SK-N-SH (cell line): ENCODE measurements around the gene HASPIN. TPM values are rescaled to one million over a fixed set of nuclear protein-coding genes. Genes with fewer than 3 reads are reported as not detected.

ENCODE experiments used
- CTCF ChIA-PET: fragments of 300-600, 350-600 bp; formaldehyde crosslinking; extraction: SDS; loops from one replicate; lab custom pipeline; 2021; lab: Yijun Ruan, JAX
- POLR2A ChIA-PET: fragments of 350-600 bp; sonication (Branson Sonifier 250); formaldehyde crosslinking; extraction: SDS; loops from one replicate; lab custom pipeline; 2020; ENCODE audit warnings: antibody characterized with exemption, inconsistent platforms; lab: Yijun Ruan, JAX
- DNase-seq: peaks from one replicate; pipeline ENCODE4 v3.0.0; 2012
- H2AFZ ChIP-seq: fragments of 200-600 bp; sonication (generic); 2 replicates; pipeline ENCODE4 v1.8.1; 2016; ENCODE audit warnings: antibody characterized with exemption, mild to moderate bottlenecking, low read depth
- H3F3A ChIP-seq: fragments of 200-600 bp; sonication (generic); replicated peaks from 2 replicates; pipeline ENCODE3; 2016; ENCODE audit warnings: antibody characterized with exemption, mild to moderate bottlenecking; ENCODE audit not compliant: insufficient read depth
- H3K27ac ChIP-seq, 2 experiments: fragments of 200-500 bp in 1 of 2; fragments of 200-600 bp in 1 of 2; sonication (Bioruptor generic) in 1 of 2; sonication (generic), shearing (Covaris generic) in 1 of 2; 2 replicates each; pipeline versions ENCODE4 v1.5.1 to v1.6.1; 2014 to 2016; ENCODE audit warnings: low read depth in 2 of 2, inconsistent platforms in 1 of 2, low read length in 1 of 2, mild to moderate bottlenecking in 1 of 2, mixed read lengths in 1 of 2
- H3K27me3 ChIP-seq: fragments of 200-600 bp; sonication (generic), shearing (Covaris generic); 2 replicates; pipeline ENCODE4 v1.6.1; 2016; ENCODE audit warnings: mixed run types; ENCODE audit not compliant: insufficient read depth
- H3K36me3 ChIP-seq, 2 experiments: fragments of 200-500 bp in 1 of 2; fragments of 200-600 bp in 1 of 2; sonication (Bioruptor generic) in 1 of 2; sonication (generic) in 1 of 2; replicated peaks in 1 of 2; 2 replicates each; pipeline versions ENCODE3 to v1.5.1; 2014 to 2016; ENCODE audit warnings: low read length in 1 of 2, mild to moderate bottlenecking in 1 of 2; ENCODE audit not compliant: insufficient read depth in 2 of 2, control insufficient read depth in 1 of 2
- H3K4me1 ChIP-seq, 2 experiments: fragments of 200-500 bp in 1 of 2; fragments of 200-600 bp in 1 of 2; sonication (Bioruptor generic) in 1 of 2; sonication (generic), shearing (Covaris generic) in 1 of 2; 2 replicates each; pipeline versions ENCODE4 v1.5.1 to v1.6.1; 2014 to 2016; ENCODE audit warnings: low read depth in 1 of 2, low read length in 1 of 2, mixed run types in 1 of 2; ENCODE audit not compliant: insufficient read depth in 2 of 2, control insufficient read depth in 1 of 2
- H3K4me2 ChIP-seq: fragments of 200-600 bp; sonication (generic), shearing (Covaris generic); 2 replicates; pipeline ENCODE4 v1.6.1; 2017; ENCODE audit warnings: mixed run types
- H3K4me3 ChIP-seq, 2 experiments: fragments of 200-500 bp in 1 of 2; fragments of 200-600 bp in 1 of 2; sonication (Bioruptor generic) in 1 of 2; sonication (generic), shearing (Covaris generic) in 1 of 2; 2 replicates each; pipeline versions ENCODE4 v1.5.1 to v1.8.1; 2014 to 2016; ENCODE audit warnings: low read depth in 2 of 2, inconsistent platforms in 1 of 2, low read length in 1 of 2, mild to moderate bottlenecking in 1 of 2, mixed read lengths in 1 of 2, moderate library complexity in 1 of 2
- H3K79me2 ChIP-seq: fragments of 200-600 bp; sonication (generic); 2 replicates; pipeline ENCODE4 v1.8.1; 2017; ENCODE audit warnings: mild to moderate bottlenecking; ENCODE audit not compliant: insufficient read depth
- H3K9ac ChIP-seq: fragments of 200-600 bp; sonication (generic); 2 replicates; pipeline ENCODE4 v1.6.1; 2017; ENCODE audit warnings: mixed run types
- H3K9me2 ChIP-seq: fragments of 200-600 bp; sonication (generic); 2 replicates; pipeline ENCODE4 v1.6.1; 2017; ENCODE audit warnings: mixed run types
- H3K9me3 ChIP-seq: fragments of 200-600 bp; sonication (generic); 2 replicates; pipeline ENCODE4 v1.6.1; 2017; ENCODE audit warnings: mixed run types, mild to moderate bottlenecking, moderate library complexity
- H4K20me1 ChIP-seq: fragments of 200-600 bp; sonication (generic); 2 replicates; pipeline ENCODE4 v1.6.1; 2017; ENCODE audit warnings: mild to moderate bottlenecking, mixed run types; ENCODE audit not compliant: insufficient read depth
- CHD2 ChIP-seq: fragments of 150-350 bp; IDR thresholded peaks from 2 replicates; pipeline ENCODE4 v1.6.1; 2018; ENCODE audit warnings: low read length; ENCODE audit not compliant: partially characterized antibody
- CTCF ChIP-seq: fragments of 200-600 bp; sonication (generic); IDR thresholded peaks from 2 replicates; pipeline ENCODE4 v1.6.1; 2017; ENCODE audit warnings: antibody characterized with exemption, mild to moderate bottlenecking, moderate library complexity
- ELF1 ChIP-seq: IDR thresholded peaks from 2 replicates; pipeline ENCODE4 v1.4.0; 2012
- EZH2phosphoT487 ChIP-seq: fragments of 200-600 bp; sonication (generic); IDR thresholded peaks from 2 replicates; pipeline ENCODE4 v1.6.1; 2017; ENCODE audit warnings: low read depth, mixed run types, mild to moderate bottlenecking, antibody characterized with exemption, moderate library complexity, borderline replicate concordance
- FOXJ3 ChIP-seq: sonication (generic); formaldehyde crosslinking; IDR thresholded peaks from 2 replicates; pipeline ENCODE4 v1.5.1; 2020; ENCODE audit warnings: mild to moderate bottlenecking, missing genetic modification reagents
- GABPA ChIP-seq: IDR thresholded peaks from 2 replicates; pipeline ENCODE4 v1.4.0; 2012; ENCODE audit warnings: low read depth, mild to moderate bottlenecking
- GATA2 ChIP-seq: sonication (generic); formaldehyde crosslinking; IDR thresholded peaks from 2 replicates; pipeline ENCODE4 v1.5.0; 2020; ENCODE audit warnings: mild to moderate bottlenecking, missing genetic modification reagents
- MEF2A ChIP-seq: IDR thresholded peaks from 2 replicates; pipeline ENCODE4 v1.4.0; 2012; ENCODE audit warnings: low read depth, borderline replicate concordance
- NFIC ChIP-seq: IDR thresholded peaks from 2 replicates; pipeline ENCODE4 v1.4.0; 2012; ENCODE audit warnings: borderline replicate concordance
- NRF1 ChIP-seq: IDR thresholded peaks from 2 replicates; pipeline ENCODE4 v1.6.1; 2012; ENCODE audit warnings: low read depth, mild to moderate bottlenecking, low read length
- PBX3 ChIP-seq: IDR thresholded peaks from 2 replicates; pipeline ENCODE4; 2012
- POLR2AphosphoS5 ChIP-seq: IDR thresholded peaks from 2 replicates; pipeline ENCODE4 v1.6.1; 2012; ENCODE audit warnings: low read depth, low read length
- SMC3 ChIP-seq: IDR thresholded peaks from 2 replicates; pipeline ENCODE4 v1.6.1; 2012; ENCODE audit warnings: low read depth, low read length, improper control_type of control experiment
- TAF1 ChIP-seq: IDR thresholded peaks from 2 replicates; pipeline ENCODE4 v1.6.1; 2012; ENCODE audit warnings: low read depth, mild to moderate bottlenecking, low read length, moderate library complexity, borderline replicate concordance
- ZBTB33 ChIP-seq: IDR thresholded peaks from 2 replicates; pipeline ENCODE4 v1.4.0; 2012; ENCODE audit warnings: low read depth, borderline replicate concordance
- WGBS: methylation state at CpG from one replicate; pipeline ENCODE4 v1.1.6; 2017; ENCODE audit warnings: low lambda C conversion rate; 5-methylcytosine and 5-hydroxymethylcytosine counted together
- polyA plus RNA-seq, 3 experiments: library from polyadenylated mRNA; depleted of rRNA; stranded (reverse); fragments of >200 nt; gene quantifications; 2 replicates each; pipeline ENCODE4 v1.2.3, GENCODE V29; 2012

HASPIN gene
- polyA plus RNA-seq, 1 of the 3 experiments (the other 2 are of a cell fraction), result 1.4 TPM

- Histone ChIP-seq H3K79me2 (no peaks in the 10 kb centered on the region), H3K9me3 (no peaks in the 10 kb centered on the region), H3K4me3 (no peak overlapping the region), H3K9ac (no peak overlapping the region), H3F3A (no peaks in the 10 kb centered on the region), H3K4me2 (no peak overlapping the region), H3K27ac (no peak overlapping the region)
- POLR2A ChIA-PET, result no interaction called here
- TF ChIP-seq CTCF (no peak), NRF1 (no peak), CHD2 (no peak), GATA2 (CRISPR knock-in tag) (no peak), ELF1 (no peak), GABPA (no peak), SMC3 (no peak), NFIC (no peak), EZH2phosphoT487 (no peak), TAF1 (no peak), POLR2AphosphoS5 (no peak), ZBTB33 (no peak), MEF2A (no peak), FOXJ3 (no peak), PBX3 (no peak)
- TF ChIP-seq, all 33 proteins: peak for 0
- Histone ChIP-seq H3K36me3 (no peaks in the 10 kb centered on the region), H3K4me1 (no peaks in the 10 kb centered on the region), H2AFZ (no peak overlapping the region), H3K27me3 (no peaks in the 10 kb centered on the region), H3K9me2 (no peaks in the 10 kb centered on the region), H4K20me1 (no peaks in the 10 kb centered on the region)
- DNase-seq, result no peak
- 91% methylated on average over 8 of the region's 8 CpGs for WGBS
- CTCF ChIA-PET, result no interaction called here
Measured at GRCh38 chr17:3766779-3767178, 43.1 kb downstream of the HASPIN start.
